ENCODE results near the gene L3MBTL1. TPM values are rescaled to one million over a fixed set of nuclear protein-coding genes. Genes with fewer than 3 reads are reported as not detected.

The L3MBTL1 gene
- total and polyA plus RNA-seq, 2 donors (not counting 3 experiments of a cell fraction or from before 2014, with no cell fraction given): 5.2 to 8.2 TPM

- Histone ChIP-seq H3K9me3 (replicated peaks; ENCODE audit: control insufficient read depth, insufficient read depth, low read length) (no peaks in the 10 kb centered on the region), H4K20me1 (replicated peaks; ENCODE audit: control insufficient read depth, extremely low read depth, insufficient read depth, low read length) (peaks cover 20% of the 10 kb centered on the region), H3K9me1 (replicated peaks; ENCODE audit: control insufficient read depth, extremely low read depth, insufficient read depth, low read length) (no peaks in the 10 kb centered on the region)
These were observed 49.0 kb upstream of the L3MBTL1 start for GRCh38 chr20:43458422-43458924.

More at GRCh38 chr20:43458422-43458924, 49.0 kb upstream of the L3MBTL1 start:
- POLR2A ChIA-PET: interaction anchor here (0.7 to 2.4 kb wide), 5 partner anchors 7 to 752 kb away, joined by 3 to 12 read pairs (median 3); partner anchors contain the start of gene OSER1
- peak overlapping the region; percentile 74 to 99 (median 90) for H3K4me3 ChIP-seq (replicated peaks in 1 of 3; ENCODE audit: insufficient read depth in 1 of 3, low read depth in 1 of 3, low read length in 3 of 3)
- no peak for FAIRE-seq
- peaks cover 16% of the 10 kb centered on the region for H3K4me1 ChIP-seq (ENCODE audit: control insufficient read depth, extremely low read depth, insufficient read depth, low read length)
- no peak overlapping the region for H2AFZ ChIP-seq (ENCODE audit: low read depth, low read length)
- H3K27me3 ChIP-seq (ENCODE audit: control insufficient read depth in 2 of 2, insufficient read depth in 2 of 2, low read length in 2 of 2): peaks cover 4 to 6% of the 10 kb centered on the region in 2 experiments
- peak overlapping the region; percentile 96 for H3K27ac ChIP-seq (ENCODE audit: insufficient read depth, low read depth, low read length)
- CTCF ChIA-PET: interaction anchor here (1.1 kb wide), 1 partner anchor 10 kb away, joined by 3 read pairs; no protein-coding TSS in a partner anchor
- peak; percentile 21 for DNase-seq (ENCODE audit: low read depth, low spot score)
- intact Hi-C loops (cut with micrococcal nuclease) (loop anchor here (5.0 to 10.0 kb wide), 3 partner anchors 134 to 386 kb away; partner anchors contain the start of gene IFT52), dilution Hi-C loops (cut with MboI; ENCODE audit: extremely low pct_ligation_motif_present, low sequenced_read_pairs) (no loop called here)
- peak overlapping the region; percentile 100 for H3K9ac ChIP-seq (replicated peaks; ENCODE audit: extremely low read depth, insufficient read depth, low read length)
- peaks cover 41% of the 10 kb centered on the region for H3K79me2 ChIP-seq (ENCODE audit: control insufficient read depth, insufficient read depth, low read length)
- TF ChIP-seq MAX (IDR thresholded peaks at IDR 0.05; ENCODE audit: insufficient read depth, insufficient read length): no peak
- TF ChIP-seq MYC (IDR thresholded peaks at IDR 0.05; ENCODE audit: low read depth, low read length): no peak
- no peak for TF ChIP-seq GATA2 (IDR thresholded peaks at IDR 0.05; ENCODE audit: insufficient read depth, insufficient read length, low read depth, low read length)
- TF ChIP-seq EZH2 (IDR thresholded peaks at IDR 0.05; ENCODE audit: borderline replicate concordance, low read depth, low read length, severe bottlenecking): no peak
- no peak for TF ChIP-seq FOS (IDR thresholded peaks at IDR 0.05; ENCODE audit: borderline replicate concordance, insufficient read depth, low read length)
- no peak for TF ChIP-seq POLR2AphosphoS5 (IDR thresholded peaks at IDR 0.05; ENCODE audit: insufficient read depth, low read depth, low read length)
- TF ChIP-seq JUN (IDR thresholded peaks at IDR 0.05; ENCODE audit: borderline replicate concordance, insufficient read depth, insufficient read length, low read depth): no peak
- no peak for TF ChIP-seq POLR2A (IDR thresholded peaks at IDR 0.05; ENCODE audit: low read depth, low read length)
- no peak for TF ChIP-seq CTCF (IDR thresholded peaks at IDR 0.05; ENCODE audit: extremely low read depth in 1 of 2, insufficient read depth in 1 of 2, low read depth in 1 of 2, low read length in 2 of 2)
- H3K36me3 ChIP-seq (ENCODE audit: control insufficient read depth in 2 of 2, extremely low read depth in 1 of 2, insufficient read depth in 2 of 2, low read length in 2 of 2): peaks cover 20 to 36% of the 10 kb centered on the region in 2 experiments
- H3K4me2 ChIP-seq (ENCODE audit: insufficient read depth, low read length): peak overlapping the region; percentile 75
- BruUV-seq (replicated peaks): no TSS peak
